HUES6 (cell line): Measurements from ENCODE around the gene IQCK.

Experiments
- H3K27ac ChIP-seq: 2 replicates; pipeline ENCODE4 v1.7.0; 2013; ENCODE audit warnings: low read depth, mild to moderate bottlenecking, low read length, inconsistent platforms
- H3K27me3 ChIP-seq: 2 replicates; pipeline ENCODE4 v1.6.1; 2013; ENCODE audit warnings: low read length; ENCODE audit not compliant: control insufficient read depth, insufficient read depth
- H3K36me3 ChIP-seq: 2 replicates; pipeline ENCODE4 v1.6.1; 2013; ENCODE audit warnings: low read length; ENCODE audit not compliant: control insufficient read depth, insufficient read depth
- H3K4me1 ChIP-seq: 2 replicates; pipeline ENCODE4 v1.6.1; 2013; ENCODE audit warnings: low read length; ENCODE audit not compliant: control insufficient read depth, insufficient read depth
- H3K4me3 ChIP-seq: 2 replicates; pipeline ENCODE4 v1.5.1; 2013; ENCODE audit warnings: low read depth, low read length
- H3K9ac ChIP-seq: one replicate; pipeline ENCODE4 v1.6.1; 2013; ENCODE audit warnings: mild to moderate bottlenecking, low read length
- H3K9me3 ChIP-seq: 2 replicates; pipeline ENCODE4 v1.6.1; 2013; ENCODE audit warnings: low read depth, low read length; ENCODE audit not compliant: control insufficient read depth, insufficient read depth

Gene IQCK

GRCh38 chr16:19745286-19746010, 27.4 kb downstream of the IQCK start:
- H3K27ac ChIP-seq, result no peak overlapping the region
- H3K27me3 ChIP-seq, result no peaks in the 10 kb centered on the region
- no peaks in the 10 kb centered on the region; the same call in 1 of the 2 replicates for H3K4me1 ChIP-seq
- no peaks in the 10 kb centered on the region for H3K36me3 ChIP-seq
- no peaks in the 10 kb centered on the region for H3K9me3 ChIP-seq
- H3K4me3 ChIP-seq, result no peak overlapping the region
- no peak overlapping the region for H3K9ac ChIP-seq

GRCh38 chr16:19746561-19746960, 28.5 kb downstream of the IQCK start:
- no peaks in the 10 kb centered on the region for H3K36me3 ChIP-seq
- no peak overlapping the region for H3K4me3 ChIP-seq
- H3K4me1 ChIP-seq, result no peaks in the 10 kb centered on the region; the same call in 1 of the 2 replicates
- no peak overlapping the region for H3K9ac ChIP-seq
- no peaks in the 10 kb centered on the region for H3K27me3 ChIP-seq
- no peak overlapping the region for H3K27ac ChIP-seq
- H3K9me3 ChIP-seq, result no peaks in the 10 kb centered on the region

DNA sequence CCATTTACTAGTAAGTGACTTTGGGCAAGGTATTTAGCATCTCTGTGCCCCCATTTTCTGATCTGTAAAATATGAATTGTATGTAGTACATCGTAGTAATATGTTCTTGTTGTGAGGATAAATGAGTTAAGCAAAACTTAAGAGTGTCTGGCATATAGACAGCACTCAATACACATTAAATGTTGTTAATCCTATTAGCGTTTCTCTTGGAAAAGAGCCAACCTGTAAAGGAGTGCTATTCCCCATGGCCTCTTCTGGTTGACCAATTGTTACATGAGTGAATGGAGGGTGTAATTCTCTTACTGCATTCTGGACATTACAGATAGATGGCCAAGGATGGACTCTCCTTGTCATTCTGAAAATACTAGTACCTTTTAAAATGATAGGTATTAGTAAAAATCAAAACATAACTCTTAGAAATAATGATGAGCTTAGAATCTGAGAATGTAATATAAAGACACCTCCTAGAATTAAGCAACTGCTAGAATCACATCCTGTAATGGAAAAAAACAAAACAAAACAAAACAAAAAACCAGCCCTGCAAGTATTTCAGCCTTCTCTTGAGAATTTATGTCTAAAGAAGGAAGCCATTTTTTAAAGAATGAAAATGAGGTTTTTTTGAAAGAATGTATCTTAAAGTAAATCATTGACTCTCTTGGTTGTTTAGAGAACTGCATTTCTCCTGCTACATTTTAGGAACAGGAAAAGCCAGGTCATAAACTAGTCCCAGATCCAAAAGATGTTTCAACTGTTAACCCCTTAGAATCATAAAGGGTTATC, 30.5 kb downstream of the IQCK start:
- Histone ChIP-seq H3K27me3 (no peaks in the 10 kb centered on the region), H3K9me3 (no peaks in the 10 kb centered on the region), H3K4me1 (no peaks in the 10 kb centered on the region; the same call in 1 of the 2 replicates), H3K9ac (no peak overlapping the region), H3K27ac (no peak overlapping the region), H3K4me3 (no peak overlapping the region), H3K36me3 (no peaks in the 10 kb centered on the region)

GRCh38 chr16:19749571-19750080, 31.6 kb downstream of the IQCK start:
- no peaks in the 10 kb centered on the region; the same call in 1 of the 2 replicates for H3K4me1 ChIP-seq
- no peak overlapping the region for H3K9ac ChIP-seq
- no peaks in the 10 kb centered on the region for H3K36me3 ChIP-seq
- H3K4me3 ChIP-seq, result no peak overlapping the region
- H3K9me3 ChIP-seq, result no peaks in the 10 kb centered on the region
- no peak overlapping the region for H3K27ac ChIP-seq
- H3K27me3 ChIP-seq, result no peaks in the 10 kb centered on the region

DNA sequence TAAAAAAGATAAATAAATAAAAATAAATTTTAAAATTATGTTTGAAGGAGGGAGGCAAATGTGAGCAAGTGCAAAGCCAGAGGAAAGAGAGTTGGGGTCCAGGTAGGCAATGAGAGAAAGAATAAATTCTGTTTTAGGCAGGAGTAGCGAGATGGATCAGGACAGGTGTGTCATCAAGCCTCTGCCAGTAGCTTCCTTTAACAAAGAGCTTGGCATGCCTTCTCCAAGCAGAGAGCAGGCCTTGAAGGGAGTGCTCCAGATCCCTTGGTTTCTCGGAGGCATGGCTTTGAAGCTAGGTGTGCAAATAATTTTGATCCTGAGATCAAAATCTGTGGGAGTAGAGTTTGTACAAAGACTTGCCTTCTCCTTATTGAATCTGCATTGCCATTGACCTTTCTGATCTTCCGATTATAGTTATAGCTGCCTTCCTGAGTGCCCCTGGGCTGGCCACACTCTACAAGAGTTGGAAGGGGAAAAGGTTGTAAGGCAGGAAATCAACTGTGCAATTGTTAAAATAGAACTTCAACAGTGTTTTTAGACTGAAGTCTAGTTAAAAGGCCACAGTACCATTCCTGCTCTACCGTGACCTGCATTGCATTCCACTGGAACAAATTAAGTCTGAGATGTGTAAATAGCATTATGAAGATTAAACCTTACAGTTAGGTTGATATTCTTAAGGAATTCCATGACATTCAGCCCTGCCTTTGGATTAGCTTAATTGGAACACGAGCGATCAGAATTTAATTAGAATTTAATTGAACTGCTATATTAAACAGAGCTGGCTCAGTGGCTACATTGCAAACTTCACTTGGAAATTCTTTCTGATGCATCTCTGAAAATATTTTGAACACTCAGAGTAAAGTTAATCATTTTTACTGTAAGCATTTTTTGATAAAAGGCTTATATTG, 33.7 kb downstream of the IQCK start:
- no peaks in the 10 kb centered on the region for H3K27me3 ChIP-seq
- H3K27ac ChIP-seq, result no peak overlapping the region
- no peaks in the 10 kb centered on the region for H3K4me1 ChIP-seq
- H3K9ac ChIP-seq, result no peak overlapping the region
- H3K4me3 ChIP-seq, result no peak overlapping the region
- no peaks in the 10 kb centered on the region for H3K9me3 ChIP-seq
- H3K36me3 ChIP-seq, result no peaks in the 10 kb centered on the region

DNA sequence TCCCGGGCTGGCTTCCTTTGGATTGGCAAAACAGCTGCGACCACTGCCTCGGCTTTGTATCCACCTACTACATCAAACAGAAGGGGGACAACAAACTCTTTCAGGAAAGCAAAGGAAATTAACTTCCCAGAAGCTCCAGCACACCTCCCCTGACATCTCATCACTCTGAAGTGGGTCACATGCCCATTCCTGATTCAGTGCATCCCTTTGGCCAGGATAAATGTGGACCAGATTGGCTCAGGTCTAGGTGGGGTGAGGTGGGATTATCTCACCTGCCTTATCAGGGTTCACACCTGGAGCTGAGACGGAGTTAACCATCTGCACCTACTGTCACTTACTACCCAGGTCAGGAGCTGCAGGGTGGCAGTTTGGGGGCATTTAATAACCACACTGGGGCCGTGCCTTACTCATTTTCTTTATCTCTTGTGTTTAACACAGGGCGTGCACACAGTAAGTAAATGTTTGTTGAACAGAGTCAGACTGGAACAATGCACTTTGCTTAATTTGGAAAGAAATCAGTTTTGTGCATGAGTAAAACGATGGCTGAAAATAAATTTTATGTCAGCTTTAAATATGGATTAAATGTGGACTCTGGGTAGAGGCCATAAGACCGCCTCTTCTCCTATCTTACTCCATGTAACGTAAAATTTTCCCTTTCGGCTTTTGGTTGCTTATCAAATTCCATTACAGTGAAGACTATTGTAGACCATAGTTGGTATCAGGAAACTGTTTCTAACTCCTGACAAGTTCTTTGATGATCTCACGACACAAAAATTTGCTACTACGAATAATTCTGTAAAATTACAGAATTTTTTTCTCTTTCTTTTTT, 36.0 kb downstream of the IQCK start:
- H3K36me3 ChIP-seq, result no peaks in the 10 kb centered on the region
- no peak overlapping the region for H3K4me3 ChIP-seq
- no peak overlapping the region for H3K27ac ChIP-seq
- no peaks in the 10 kb centered on the region for H3K4me1 ChIP-seq
- no peaks in the 10 kb centered on the region for H3K27me3 ChIP-seq
- no peak overlapping the region for H3K9ac ChIP-seq
- no peaks in the 10 kb centered on the region for H3K9me3 ChIP-seq

- Histone ChIP-seq H3K4me1 (no peaks in the 10 kb centered on the region), H3K36me3 (no peaks in the 10 kb centered on the region), H3K9me3 (no peaks in the 10 kb centered on the region), H3K27ac (no peak overlapping the region), H3K27me3 (no peaks in the 10 kb centered on the region), H3K9ac (no peak overlapping the region), H3K4me3 (no peak overlapping the region)
These were observed 36.6 kb downstream of the IQCK start for GRCh38 chr16:19754644-19755036.

- no peaks in the 10 kb centered on the region for H3K36me3 ChIP-seq
- H3K27ac ChIP-seq, result no peak overlapping the region
- no peaks in the 10 kb centered on the region for H3K27me3 ChIP-seq
- no peaks in the 10 kb centered on the region for H3K9me3 ChIP-seq
- no peak overlapping the region for H3K4me3 ChIP-seq
- no peak overlapping the region for H3K9ac ChIP-seq
- H3K4me1 ChIP-seq, result no peaks in the 10 kb centered on the region
These were observed 37.2 kb downstream of the IQCK start for GRCh38 chr16:19755268-19755667.

DNA sequence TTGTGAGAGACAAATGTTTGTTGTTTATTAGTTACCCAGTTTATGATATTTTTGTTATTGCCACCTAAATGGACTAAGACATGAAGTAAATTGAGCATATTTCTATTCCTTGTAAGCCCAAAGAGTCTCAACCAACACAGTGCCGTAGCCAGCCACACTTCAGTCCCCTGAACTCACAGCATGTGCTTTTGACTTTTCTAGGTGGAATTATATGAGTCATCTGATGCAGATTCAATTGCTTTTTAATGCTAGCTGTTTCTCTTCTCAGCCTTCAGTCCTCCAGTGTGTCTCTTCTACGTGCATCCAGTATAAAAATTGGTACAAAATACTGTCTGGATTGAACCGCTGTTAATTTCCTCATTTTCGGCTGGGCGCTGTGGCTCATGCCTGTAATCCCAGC, 39.0 kb downstream of the IQCK start:
- no peak overlapping the region for H3K9ac ChIP-seq
- H3K9me3 ChIP-seq, result no peaks in the 10 kb centered on the region
- H3K27ac ChIP-seq, result no peak overlapping the region
- H3K36me3 ChIP-seq, result no peaks in the 10 kb centered on the region
- no peaks in the 10 kb centered on the region for H3K4me1 ChIP-seq
- no peak overlapping the region for H3K4me3 ChIP-seq
- no peaks in the 10 kb centered on the region for H3K27me3 ChIP-seq
